HG02678 (cell line): ENCODE results near the gene UGT1A7.
"Not testable (repeated sequence)": the region's sequence is repeated elsewhere in the genome, so short reads cannot be mapped to it uniquely, and the experiment has no call there.

Experiments
- ATAC-seq: cut with Tn5 transposase; IDR thresholded peaks from one replicate; pipeline ENCODE4 v1.9.1; 2021; ENCODE audit warnings: mild to moderate bottlenecking, moderate library complexity; ENCODE audit not compliant: unreplicated experiment

The UGT1A7 gene

DNA sequence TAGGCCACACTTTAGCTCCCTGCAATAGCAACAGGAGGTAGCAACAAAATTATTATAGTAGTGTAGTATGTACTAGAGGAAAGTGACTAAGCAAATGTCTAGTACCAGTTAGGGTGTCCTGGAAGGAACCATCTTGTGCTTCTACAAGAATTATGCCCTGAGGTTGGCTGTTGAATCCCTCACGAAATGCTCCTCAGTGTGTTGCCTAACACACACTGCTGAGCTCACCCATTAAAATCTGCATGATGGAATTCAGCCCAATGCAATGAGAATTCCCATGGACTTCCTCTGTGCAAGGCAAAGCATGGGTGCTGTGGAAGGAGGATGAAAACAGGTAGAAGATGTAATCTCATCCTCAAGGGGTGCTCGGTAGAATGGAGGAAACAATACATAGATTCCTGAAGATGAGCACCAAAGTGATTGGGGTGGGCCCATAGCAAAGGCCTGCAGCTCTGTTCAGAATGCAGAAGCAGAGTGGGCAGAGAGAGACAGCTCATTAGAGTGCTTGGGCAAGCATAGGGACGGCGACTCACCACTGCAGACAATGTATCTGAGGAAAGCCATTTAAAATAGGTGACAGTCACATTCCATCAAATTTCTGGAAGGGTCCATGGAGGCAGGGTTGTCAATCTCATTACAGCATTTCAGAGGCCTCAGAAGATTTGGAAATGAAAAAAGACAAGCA is 1.2 kb upstream of the UGT1A7 start:
- no peak for ATAC-seq

- ATAC-seq = no peak
Measured at GRCh38 chr2:233684640-233685039, 2.9 kb downstream of the UGT1A7 start.

DNA sequence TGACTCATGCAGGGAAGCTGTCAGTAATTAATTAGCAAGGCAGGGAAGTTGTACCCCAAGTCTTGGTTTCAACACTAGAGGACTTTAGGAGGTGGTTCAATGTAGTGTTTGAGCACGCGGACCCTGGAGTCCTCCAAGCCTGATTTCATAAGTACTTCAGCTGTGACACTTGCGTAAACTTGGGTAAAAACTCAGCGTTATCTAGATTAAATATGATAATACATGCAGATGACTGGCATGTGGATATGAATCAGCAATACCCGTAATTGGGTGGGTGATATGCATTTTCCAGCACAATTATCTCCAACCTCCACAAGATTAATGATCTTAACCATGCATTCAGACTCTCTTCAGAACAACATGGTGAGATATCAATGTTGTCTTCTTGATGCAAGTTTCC is 5.2 kb downstream of the UGT1A7 start:
- ATAC-seq = no peak

GRCh38 chr2:233688341-233688740 is 6.6 kb downstream of the UGT1A7 start:
- no peak for ATAC-seq

DNA sequence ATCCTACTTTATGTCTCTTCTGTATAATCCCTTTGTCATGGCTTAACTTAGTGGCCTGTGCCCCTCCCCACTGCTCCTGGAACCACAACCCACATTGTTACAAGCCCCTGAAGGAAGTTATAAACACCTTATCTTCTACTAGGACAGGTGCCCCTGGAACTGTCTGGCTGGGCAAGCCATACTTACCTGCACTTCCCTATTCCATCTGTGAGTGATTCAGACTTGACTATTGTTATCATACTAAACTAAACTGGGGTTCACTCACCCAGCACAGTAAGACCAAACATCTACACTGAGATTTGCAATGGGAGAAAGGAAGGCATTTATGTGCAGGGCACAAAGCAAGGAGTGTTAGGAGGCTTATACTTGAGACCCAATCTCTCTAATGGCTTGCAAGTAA is 7.3 kb downstream of the UGT1A7 start:
- ATAC-seq = no peak

DNA sequence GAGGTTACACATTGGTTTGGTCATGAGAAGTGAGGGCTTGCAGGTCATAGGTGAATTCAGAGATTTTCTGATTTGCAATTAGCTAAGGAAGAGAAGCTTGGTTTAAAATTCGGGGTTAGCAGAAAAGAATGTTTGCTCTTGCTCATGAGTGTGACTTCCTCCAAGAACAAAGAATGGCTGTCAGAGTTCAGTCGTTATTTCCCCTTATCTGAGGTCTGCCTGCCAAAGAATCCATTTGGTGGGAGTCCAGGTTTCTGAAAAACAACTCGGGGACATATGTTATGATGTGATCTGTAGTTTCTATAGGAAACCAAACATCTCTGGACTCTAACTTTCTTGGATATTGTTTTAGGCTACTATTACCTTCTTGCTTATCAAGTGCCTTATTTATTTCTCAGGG is 7.8 kb downstream of the UGT1A7 start:
- ATAC-seq = no peak

DNA sequence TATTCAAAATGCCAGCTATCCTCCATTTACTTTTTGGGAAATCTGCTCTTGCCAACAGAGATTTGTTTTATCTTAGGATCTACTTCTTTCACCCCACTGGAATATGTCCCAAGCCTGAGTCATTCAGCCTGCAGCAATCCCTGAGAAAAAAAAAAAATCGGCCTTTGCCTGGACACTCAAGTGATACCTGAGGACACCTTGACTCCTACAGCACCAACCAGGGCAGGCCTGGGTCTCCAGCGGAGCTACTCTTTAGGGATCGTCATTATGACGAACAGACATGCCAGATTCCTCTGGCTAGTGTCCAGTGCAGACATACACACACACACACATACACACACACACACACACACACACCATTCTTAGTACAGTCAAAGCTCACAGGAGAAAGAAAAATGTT is 8.7 kb downstream of the UGT1A7 start:
- no peak for ATAC-seq

DNA sequence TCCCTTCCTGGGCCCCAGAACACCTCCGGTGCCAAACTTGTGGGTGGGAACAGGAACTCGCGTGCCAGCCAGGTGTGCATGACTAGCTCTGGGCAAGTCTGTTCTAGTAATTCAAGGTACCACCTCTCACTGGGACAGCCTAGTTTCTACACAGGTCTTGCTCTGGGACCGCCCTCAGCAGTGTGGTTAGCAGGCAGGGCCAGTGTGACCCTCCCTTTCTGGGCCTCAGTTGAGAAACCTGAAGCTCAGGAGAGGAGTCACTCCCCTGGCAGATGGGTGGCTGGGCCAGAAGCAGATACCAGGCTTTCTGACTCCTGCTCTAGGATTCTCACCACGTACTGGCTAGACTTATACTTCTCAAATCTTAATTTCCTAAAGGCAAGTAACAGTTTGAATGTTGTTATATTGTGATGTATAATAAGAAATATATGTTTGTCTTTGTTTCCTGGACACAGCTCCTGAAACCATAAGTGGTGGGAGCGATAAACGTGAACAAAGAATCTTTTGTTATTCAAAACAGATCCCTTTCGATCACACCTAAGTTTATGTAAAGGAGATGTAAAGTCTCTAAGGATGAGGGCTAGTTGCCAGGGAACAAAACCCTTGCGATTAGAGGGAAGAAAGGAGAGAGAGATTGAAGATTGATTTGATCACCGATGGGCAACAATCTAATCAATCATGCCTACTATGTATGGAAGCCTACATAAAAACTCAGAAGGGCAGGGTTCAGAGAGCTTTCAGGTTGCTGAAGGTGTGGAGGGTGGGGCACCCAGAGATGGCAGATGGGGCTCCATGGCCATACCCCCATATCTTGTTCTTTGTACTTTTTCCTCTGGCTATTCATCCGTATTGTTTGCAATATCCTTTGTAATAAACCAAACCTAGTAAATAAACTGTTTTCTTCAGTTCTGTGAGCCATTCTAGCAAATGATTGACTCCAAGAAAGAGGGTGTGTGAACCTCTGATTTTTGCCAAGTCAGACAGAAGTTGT is 10.0 kb downstream of the UGT1A7 start:
- no peak for ATAC-seq

GRCh38 chr2:233692648-233693047 is 10.9 kb downstream of the UGT1A7 start, which contains the start of gene UGT1A6:
TSS of gene UGT1A6 (plus strand) at chr2:233692890. CDS start at chr2:233693005, 115 bp downstream.
- ATAC-seq = no peak

DNA sequence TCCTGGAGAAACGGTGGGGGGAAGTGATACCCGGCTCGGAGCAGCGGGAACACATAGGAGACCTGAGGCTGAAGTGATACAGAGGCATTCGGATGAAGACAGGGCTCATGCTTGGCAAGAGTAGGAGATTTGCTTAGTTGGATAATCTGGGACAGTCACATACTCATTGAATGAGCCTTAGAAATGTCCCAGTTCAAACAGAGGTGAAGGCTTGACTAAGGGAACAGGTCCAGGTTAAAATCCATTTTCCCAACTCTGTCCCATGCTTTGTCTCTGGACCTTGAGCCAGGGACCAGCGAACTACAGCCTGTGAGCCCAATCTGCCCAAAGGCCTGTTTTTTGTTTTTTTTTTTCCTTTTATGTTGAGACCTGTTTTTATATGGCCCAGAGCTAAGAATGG is 12.3 kb downstream of the UGT1A7 start:
- no peak for ATAC-seq

DNA sequence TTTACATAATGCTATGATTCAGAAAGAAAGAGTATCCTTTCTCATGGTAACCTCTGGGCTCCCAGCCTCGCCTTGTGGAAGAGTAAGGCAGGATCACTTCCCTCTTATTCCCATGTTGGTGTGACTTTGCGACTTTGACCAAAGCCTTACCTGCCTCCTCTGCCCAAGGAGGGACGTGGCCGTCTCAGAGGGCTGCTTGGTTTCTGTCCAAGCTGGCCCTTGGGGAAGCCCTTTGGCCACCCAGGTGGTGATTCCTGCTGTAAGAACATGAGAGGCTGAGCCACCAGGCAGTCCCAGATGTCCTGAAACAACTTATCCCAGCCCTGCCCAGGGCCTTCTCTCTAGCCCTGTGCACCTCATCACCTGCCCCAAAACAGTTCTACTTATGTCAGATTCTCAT is 17.0 kb downstream of the UGT1A7 start:
- no peak for ATAC-seq

DNA sequence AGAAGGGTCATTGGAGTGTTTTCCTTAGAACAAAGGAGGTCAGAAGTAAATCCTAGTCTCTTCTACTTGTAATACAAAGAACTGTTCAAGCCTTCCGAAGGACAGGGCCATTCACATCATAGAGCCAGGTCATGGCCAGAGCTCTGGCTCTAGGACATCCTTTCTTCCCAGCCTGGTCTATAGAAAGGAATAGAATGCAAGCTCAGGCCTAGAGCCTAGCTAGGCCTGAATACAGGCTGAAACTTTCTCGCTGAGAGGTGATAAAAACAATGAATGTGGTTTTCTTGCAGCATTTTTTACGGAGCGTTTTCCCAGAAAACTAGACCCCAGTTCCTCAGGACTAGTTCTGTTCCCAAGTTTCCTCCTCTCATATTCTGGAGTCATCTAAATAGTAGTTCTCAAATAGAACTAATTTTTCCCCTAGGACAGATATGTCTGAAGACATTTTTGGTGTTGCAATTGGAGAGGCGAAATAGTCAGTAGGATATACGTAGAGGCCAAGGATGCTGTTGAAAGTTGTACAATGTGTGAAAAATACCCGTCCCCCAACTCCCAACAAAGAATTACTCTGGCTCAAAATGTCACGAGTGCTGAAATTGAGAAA is 17.8 kb downstream of the UGT1A7 start:
- no peak for ATAC-seq

DNA sequence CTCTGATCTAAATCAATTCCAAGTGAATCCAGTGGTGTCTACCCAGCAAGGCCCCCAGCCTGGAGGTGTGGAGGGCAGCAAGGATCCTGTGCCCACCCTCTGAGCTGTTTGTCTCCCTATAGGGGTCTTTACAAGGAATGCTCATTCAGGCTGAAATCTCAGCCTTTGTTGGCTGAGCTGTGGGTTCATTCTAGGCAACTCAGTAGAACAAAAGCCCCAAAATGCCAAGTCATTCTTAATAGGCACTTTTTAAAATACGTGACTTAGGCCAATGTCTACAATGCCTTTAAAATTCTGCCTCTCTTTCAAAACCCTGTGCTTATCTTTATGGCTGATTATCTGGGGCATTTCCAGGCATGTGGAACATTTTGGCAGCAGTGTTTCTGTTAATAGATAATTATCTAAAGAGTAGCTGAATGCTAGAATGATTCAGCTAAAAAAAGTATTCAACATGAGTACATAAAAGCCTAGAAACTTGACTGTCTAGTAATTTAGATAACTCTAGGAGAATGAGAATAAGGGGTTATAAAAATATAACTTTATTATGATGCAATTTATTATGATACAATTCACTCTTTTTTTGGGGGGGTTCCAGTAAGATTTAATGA is 18.4 kb downstream of the UGT1A7 start:
- no peak for ATAC-seq

GRCh38 chr2:233700842-233701241 is 19.1 kb downstream of the UGT1A7 start:
- not testable (repeated sequence) for ATAC-seq

DNA sequence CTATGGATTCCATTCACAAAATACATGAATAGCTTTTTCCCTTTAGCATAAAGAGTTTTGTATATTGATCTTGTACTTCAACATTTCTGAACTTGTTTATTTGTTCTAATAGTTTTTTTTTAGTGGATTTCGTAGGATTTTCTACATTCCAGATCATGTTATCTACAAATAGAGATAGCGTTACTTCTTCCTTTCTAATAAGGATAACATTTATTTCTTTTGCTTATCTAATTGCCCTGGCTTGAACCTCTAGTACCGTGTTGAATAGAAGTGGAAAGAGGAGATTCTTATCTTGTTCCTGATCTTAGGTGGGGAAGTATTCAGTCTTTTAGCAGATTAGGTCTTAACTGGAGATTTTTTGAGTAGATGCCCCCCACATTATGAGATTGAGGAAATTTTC is 20.5 kb downstream of the UGT1A7 start:
- no peak for ATAC-seq

DNA sequence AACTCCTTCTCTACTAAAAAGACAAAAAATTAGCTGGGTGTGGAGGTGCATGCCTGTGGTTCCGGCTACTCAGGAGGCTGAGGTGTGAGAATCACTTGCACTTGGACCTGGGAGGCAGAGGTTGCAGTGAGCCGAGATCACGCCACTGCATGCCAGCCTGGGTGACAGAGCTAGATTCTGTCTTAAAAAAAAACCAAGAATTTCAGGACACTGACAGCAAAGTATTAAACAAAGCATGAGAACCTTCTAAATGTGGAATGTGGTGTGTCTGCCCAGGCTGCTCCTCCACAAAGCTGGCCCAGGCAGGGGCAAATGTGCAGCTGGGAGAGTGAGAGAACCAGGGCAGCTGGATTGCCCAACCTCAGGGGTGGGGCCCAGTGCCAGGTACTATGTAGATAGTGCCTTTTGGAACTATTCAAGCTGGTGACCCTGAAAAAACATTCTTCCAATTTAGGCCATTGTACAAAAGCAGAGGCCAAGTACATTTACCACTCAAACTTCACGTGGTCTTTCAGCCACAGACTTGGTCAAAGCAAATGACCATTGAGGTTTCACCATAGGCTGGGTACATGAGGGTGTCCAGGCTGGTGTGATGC is 24.3 kb downstream of the UGT1A7 start:
- no peak for ATAC-seq

DNA sequence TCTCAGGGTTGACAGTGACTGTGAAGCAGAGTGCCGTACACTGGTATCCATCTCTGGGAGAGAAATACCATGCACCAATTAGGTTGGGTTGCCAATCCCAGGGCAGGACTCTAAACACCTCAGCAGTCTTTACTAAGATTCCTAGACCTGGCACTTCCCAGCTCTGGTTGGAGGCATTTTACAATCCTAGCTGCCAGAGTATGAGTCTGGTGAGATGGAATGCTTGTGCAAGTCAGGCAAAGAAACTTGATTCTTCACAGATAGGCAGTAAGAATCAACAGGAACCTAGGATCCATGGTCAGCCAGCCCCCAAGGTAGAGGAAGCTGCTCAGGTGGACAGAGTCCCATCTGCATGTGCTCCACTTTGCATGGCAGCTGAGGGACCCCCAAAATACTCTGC is 25.0 kb downstream of the UGT1A7 start:
- no peak for ATAC-seq

DNA sequence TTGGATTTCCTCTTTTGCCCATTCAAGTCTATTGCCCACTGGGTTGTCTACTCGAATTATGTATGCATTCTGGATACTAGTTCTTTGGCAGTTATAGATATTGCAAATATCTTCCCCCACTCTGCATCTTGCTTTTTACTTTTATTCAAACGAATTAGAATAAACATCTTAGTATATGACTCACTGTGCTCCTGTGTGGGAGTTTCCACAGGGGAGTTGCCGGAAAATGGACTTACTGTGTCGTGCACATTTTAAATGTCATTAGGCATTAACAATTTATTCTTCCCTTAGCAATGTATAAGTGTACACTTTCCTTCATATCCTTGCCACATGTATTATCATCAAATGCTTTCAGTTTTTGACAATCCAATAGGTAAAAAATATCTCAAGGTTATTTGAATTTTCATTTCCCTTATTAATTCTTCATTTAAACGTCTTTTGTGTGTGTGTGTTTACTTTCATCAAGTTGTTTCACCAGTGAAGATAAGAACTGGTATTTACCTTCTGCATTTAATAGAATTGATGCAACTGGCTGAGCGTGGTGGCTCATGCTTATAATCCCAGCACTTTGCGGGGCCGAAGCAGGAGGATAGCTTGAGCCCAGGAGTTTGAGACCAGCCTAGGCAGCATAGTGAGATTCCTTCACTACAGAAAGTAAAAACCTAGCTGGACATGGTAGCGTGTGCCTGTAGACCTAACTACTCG is 26.4 kb downstream of the UGT1A7 start:
- no peak for ATAC-seq

DNA sequence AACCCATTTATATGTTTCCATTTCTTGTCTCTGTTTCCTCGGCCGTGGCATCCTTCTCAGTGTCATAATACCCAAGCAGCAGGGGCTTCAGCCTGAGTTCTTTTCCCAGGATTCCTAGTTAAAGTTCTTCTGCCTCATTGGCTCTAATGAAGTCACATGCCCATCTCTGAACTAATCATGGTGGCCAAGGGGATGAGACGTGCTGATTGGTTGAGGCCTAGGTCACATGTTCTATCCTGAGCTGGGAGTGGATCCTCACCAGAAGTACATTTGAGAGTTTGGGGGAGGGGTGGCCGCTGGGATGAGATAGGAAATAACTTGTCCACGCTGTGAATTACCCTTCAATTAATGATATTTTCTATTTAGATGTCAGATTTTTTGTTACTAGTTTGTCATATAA is 27.2 kb downstream of the UGT1A7 start:
- ATAC-seq = no peak

DNA sequence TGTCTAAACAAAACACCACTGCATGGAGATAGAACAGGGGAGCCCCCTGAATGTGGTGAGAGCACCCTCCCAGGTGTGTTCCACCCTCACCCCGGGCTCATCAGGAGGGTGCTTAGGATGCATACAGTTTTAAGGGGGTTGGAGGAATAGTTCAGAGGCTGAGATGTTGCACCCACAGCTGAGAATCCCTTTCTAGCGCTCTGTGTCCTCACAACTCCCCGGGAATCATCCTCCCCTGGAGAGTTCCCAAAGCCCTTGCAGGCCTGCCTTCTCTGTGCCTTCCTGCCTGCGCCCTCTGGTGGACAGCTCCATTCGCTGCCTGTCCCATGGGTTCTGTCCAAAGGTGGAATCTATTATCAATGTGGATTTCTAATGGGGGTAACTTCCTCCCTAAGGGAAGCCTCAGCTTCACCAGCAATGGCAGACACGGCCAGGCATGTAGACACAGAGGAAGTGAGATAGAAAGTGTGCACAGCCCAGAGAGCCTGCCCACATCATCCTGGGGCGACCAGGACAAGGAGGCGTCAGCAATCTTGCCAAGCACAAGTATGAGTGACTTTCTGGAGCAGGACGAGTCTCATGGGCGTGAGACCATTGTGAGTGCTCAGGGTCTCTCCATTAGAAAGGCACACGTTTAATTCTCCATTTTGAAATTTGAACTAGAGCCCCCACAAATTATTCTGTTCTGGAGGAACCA is 29.8 kb downstream of the UGT1A7 start:
- ATAC-seq = peak; percentile 62
